Smooth muscle cell of the umbilical artery (primary cell): ENCODE data around the gene KRTAP12-3. TPM values are rescaled to one million over a fixed set of nuclear protein-coding genes. Genes with fewer than 3 reads are reported as not detected.

Experiments used
- total RNA-seq: library from RNA; depleted of rRNA; stranded (reverse); fragments of >200 nt; gene quantifications from 2 replicates; pipeline ENCODE4 v1.2.3, GENCODE V29; 2014

KRTAP12-3 gene, protein sequence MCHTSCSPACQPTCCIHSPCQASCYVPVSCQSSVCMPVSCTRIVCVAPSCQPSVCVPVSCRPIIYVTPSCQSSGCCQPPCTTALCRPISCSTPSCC
- total RNA-seq, result not detected in 2 replicates

DNA sequence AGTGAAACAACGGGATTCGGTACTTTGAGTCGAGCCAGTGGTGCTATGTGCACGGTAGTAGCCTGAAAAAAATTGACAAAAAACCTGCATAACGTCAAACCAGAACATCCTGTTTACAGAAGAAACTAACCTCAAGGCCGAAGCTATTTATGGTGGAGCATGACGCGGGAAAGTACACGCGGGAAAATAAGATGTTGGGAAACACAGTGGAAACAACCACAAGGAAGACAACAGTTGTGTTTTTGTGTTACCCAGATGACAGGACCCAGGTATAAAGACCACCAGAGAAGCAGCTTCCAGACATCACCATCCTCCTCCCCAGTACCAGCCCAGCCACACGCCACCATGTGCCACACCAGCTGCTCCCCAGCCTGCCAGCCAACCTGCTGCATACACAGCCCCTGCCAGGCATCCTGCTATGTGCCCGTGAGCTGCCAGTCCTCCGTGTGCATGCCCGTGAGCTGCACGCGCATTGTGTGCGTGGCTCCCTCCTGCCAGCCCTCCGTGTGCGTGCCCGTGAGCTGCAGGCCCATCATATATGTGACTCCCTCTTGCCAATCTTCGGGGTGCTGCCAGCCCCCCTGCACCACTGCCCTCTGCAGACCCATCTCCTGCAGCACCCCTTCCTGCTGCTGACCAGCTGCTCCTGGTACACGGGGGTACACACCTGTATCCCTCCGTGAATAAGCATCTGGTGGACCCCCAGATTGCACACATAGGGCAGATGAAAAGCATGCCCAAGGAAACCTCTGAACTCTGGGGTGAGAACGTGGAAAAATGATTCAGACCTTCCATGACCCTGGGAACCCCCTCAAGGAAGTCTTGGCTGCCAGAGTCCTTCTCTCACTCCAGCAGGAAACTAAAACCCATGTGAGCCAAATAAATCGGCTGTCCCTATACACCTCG is at the start of gene KRTAP12-3:
KRTAP12-3 (plus strand) TSS at position 298 of the 906 bp plus-strand sequence; CDS start at position 346, 48 bp downstream.

DNA sequence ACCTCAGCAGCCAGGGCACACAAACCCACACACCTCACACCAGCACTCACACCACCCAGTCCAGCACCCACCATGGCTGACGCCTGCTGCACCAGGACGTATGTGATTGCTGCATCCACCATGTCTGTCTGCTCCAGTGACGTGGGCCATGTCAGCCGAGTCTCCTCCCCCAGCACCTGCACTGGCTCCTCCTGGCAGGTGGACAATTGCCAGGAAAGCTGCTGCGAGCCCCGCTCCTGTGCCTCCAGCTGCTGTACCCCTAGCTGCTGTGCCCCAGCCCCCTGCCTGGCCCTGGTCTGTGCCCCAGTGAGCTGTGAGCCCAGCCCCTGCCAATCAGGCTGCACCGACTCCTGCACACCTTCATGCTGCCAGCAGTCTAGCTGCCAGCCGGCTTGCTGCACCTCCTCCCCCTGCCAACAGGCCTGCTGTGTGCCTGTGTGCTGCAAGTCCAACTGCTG is 45.7 kb upstream of the KRTAP12-3 start, which contains the start of gene KRTAP10-8:
KRTAP10-8 (plus strand) TSS at position 51 of the 458 bp plus-strand sequence; CDS start at position 73, 22 bp downstream.

DNA sequence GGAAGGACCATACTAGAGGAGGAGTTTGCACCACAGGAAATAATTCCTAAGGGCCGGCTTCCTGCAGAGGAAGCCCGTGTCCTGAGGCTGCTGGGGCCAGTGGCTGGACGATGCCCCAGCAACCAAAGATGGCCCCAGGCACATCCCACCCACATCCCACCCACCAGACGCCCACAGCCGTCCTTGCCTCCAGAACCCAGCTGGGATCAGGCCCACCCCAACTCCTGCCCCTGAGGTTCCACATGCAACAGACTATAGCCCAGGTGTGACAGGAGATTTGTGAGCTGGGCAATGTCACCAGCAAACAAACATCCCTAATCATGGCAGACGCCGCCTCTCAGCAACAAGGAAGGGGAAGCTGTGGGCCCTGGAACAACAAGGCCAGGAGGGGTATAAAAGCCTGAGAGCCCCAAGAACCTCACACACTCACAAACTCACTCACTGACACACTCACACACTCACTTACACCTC is 31.0 kb upstream of the KRTAP12-3 start, which contains the start of gene KRTAP10-9:
KRTAP10-9 (plus strand) TSS at position 421 of the 471 bp plus-strand sequence. CDS start 79 bp downstream, outside the sequence.

DNA sequence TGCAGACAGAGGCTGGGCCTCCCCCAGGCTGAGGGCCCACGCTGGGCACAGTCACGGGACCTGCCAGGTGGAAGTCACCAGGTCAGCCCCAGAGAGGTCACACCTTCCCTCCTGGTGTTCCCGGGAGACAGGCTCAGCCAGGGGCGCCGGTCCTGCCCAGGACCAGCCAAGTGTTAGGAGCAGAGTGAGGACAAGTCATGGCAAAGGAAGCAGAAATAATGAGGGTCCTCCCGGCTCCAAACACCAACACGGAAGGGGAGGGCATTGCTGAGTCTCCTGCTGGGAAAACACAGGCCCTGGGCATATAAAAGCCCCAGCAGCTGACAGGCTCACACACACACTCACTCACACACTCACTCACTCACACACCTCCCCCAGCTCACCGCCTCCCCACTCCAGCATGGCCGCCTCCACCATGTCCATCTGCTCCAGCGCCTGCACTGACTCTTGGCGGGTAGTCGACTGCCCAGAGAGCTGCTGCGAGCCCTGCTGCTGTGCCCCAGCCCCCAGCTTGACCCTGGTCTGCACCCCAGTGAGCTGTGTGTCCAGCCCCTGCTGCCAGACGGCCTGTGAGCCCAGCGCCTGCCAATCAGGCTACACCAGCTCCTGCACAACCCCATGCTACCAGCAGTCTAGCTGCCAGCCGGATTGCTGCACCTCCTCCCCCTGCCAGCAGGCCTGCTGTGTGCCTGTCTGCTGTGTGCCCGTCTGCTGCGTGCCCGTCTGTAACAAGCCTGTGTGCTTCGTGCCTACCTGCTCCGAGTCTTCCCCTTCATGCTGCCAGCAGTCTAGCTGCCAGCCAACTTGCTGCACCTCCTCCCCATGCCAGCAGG is 20.5 kb upstream of the KRTAP12-3 start, which contains the start of gene KRTAP10-10:
KRTAP10-10 (plus strand) TSS at position 339 of the 833 bp plus-strand sequence; CDS start at position 401, 62 bp downstream.

DNA sequence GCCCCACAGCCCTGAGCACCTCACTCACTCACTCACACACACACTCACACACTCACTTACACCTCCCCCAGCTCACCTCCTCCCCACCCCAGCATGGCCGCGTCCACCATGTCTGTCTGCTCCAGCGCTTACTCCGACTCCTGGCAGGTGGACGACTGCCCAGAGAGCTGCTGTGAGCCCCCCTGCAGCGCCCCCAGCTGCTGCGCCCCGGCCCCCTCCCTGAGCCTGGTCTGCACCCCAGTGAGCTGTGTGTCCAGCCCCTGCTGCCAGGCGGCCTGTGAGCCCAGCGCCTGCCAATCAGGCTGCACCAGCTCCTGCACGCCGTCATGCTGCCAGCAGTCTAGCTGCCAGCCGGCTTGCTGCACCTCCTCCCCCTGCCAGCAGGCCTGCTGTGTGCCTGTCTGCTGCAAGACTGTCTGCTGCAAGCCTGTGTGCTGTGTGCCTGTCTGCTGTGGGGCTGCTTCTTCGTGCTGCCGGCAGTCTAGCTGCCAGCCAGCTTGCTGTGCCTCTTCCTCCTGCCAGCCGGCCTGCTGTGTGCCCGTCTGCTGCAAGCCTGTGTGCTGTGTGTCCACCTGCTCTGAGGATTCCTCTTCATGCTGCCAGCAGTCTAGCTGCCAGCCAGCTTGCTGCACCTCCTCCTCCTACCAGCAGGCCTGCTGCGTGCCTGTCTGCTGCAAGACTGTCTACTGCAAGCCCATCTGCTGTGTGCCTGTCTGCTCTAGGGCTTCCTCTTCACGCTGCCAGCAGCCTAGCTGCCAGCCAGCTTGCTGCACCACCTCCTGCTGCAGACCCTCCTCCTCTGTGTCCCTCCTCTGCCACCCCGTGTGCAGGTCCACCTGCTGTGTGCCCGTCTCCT is 11.1 kb upstream of the KRTAP12-3 start, which contains the start of gene KRTAP10-11:
KRTAP10-11 (plus strand) TSS at position 49 of the 856 bp plus-strand sequence; CDS start at position 94, 45 bp downstream.

DNA sequence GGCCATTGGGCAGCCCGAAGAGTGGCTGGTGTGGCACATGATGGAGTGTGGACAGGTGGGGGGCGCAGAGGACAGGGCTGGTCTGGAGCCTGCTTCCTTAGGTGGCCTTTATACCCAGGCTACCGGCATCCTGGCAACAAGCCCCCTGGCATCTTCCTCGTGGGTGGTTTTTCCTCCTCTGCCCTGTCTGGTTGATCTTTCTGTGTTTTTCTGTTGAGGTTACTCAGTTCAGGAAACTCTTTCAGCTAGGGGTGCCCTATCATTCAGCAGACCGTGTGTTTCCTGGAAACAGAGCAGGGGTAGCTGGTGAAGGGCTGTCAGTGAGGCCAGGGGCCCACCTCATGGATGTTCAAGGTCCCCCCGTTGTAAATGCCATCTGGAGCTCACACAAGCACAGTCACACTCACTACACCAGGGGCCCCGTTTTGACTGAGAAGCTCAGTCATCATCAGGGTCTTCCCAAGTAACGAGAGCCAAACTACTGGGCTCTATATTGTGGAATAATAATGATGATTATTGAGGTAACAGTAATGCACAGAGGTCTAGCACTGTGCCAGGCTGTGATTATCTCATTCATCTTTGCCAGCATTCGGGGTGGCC is 3.1 kb upstream of the KRTAP12-3 start, which contains the start of gene KRTAP12-4:
KRTAP12-4 (minus strand) TSS at position 84 of the 600 bp plus-strand sequence; CDS start at position 39, 45 bp downstream.

DNA sequence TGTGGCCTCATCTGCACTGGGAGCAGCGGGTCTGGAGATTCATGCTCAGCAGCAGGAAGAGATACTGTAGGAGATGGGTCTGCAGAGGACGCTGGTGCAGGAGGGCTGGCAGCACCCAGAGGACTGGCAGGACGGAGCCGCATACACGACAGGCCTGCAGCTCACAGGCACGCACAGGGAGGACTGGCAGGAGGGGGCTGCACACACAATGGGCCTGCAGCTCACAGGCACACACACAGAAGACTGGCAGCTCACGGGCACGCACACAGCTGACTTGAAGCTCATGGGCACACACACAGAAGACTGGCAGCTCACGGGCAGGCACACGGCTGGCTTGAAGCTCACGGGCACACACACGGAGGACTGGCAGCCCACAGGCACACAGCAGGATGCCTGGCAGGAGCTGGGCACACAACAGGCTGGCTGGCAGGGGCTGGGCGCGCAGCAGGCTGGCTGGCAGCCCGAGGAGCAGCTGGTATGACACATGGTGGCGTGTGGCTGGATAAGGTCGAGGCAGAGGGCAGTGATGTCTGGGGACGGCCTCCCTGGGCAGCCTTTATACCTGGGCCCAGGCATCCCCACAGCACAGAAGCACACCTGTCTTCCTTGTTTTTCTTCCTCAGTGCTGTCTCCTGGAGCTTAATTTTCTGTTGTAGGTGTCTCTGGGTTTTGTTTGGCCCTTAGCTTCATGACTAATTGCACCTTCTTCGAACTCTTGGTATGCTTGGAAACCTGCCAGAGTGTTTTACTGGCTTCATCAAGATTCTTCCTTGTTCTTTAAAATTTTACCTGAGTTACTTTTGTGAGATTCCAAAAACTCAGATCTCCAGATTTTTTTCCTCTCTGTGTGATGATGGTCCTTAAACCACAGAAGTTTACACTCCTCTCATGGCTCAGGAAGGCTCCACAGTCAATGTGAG is 8.9 kb downstream of the KRTAP12-3 start, which contains the start of gene KRTAP12-2:
KRTAP12-2 (minus strand) TSS at position 527 of the 920 bp plus-strand sequence; CDS start at position 486, 41 bp downstream.

DNA sequence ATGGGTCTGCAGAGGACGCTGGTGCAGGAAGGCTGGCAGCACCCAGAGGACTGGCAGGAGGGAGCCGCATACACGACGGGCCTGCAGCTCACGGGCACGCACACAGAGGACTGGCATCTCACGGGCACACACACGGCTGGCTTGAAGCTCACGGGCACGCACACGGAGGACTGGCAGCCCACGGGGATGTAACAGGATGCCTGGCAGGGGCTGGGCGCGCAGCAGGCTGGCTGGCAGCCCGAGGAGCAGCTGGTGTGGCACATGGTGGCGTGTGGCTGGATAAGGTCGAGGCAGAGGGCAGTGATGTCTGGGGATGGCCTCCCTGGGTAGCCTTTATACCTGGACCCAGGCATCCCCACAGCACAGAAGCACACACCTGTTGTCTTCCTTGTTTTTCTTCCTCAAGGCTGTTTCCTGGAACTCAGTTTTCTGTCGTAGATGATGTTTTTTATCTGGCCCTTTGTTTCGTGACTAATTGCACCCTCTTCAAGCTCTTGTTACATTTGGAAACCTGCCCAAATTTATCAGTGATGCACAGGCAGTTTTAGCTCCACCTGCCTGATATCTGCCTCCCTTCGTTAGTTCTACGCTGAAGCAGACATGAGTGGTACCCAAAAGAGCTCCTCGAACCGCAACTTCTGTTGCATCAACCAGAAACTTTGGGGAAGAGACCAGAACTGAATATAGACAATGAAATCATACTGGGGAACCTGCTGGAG is 24.3 kb downstream of the KRTAP12-3 start, which contains the start of gene KRTAP12-1:
KRTAP12-1 (minus strand) TSS at position 303 of the 719 bp plus-strand sequence; CDS start at position 263, 40 bp downstream.

DNA sequence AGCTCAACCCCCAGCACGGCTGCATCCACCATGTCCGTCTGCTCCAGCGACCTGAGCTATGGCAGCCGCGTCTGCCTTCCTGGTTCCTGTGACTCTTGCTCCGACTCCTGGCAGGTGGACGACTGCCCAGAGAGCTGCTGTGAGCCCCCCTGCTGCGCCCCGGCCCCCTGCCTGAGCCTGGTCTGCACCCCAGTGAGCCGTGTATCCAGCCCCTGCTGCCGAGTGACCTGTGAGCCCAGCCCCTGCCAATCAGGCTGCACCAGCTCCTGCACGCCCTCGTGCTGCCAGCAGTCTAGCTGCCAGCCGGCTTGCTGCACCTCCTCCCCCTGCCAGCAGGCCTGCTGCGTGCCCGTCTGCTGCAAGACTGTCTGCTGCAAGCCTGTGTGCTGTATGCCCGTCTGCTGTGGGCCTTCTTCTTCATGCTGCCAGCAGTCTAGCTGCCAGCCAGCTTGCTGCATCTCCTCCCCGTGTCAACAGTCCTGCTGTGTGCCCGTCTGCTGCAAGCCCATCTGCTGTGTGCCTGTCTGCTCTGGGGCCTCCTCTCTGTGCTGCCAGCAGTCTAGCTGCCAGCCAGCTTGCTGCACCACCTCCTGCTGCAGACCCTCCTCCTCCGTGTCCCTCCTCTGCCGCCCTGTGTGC is 39.6 kb downstream of the KRTAP12-3 start, which contains the start of gene KRTAP10-12:
KRTAP10-12 (plus strand) TSS at position 1 of the 639 bp plus-strand sequence; CDS start at position 31, 30 bp downstream.

Other genes starting within 250 kb of the KRTAP12-3 start
- 0.78 and 0.89 TPM in 2 replicates for gene LRRC3, start 202.4 kb upstream of the KRTAP12-3 start, total RNA-seq
- not detected in 2 replicates for gene KRTAP10-1, start 117.7 kb upstream of the KRTAP12-3 start, total RNA-seq
- not detected in 2 replicates for gene KRTAP10-2, start 106.4 kb upstream of the KRTAP12-3 start, total RNA-seq
- not detected in 2 replicates for gene KRTAP10-3, start 99.1 kb upstream of the KRTAP12-3 start, total RNA-seq
- gene KRTAP10-4, start 84.2 kb upstream of the KRTAP12-3 start, total RNA-seq, result not detected in 2 replicates
- not detected in 2 replicates for gene KRTAP10-5, start 77.3 kb upstream of the KRTAP12-3 start, total RNA-seq
- not detected in 2 replicates for gene KRTAP10-6, start 65.4 kb upstream of the KRTAP12-3 start, total RNA-seq
- not detected in 2 replicates for gene KRTAP10-7, start 57.3 kb upstream of the KRTAP12-3 start, total RNA-seq
- not detected in 2 replicates for gene KRTAP10-8, start 45.9 kb upstream of the KRTAP12-3 start, total RNA-seq
- gene KRTAP10-9, start 30.8 kb upstream of the KRTAP12-3 start, total RNA-seq, result not detected in 2 replicates
- not detected in 2 replicates for gene KRTAP10-10, start 20.6 kb upstream of the KRTAP12-3 start, total RNA-seq
- not detected in 2 replicates for gene KRTAP10-11, start 11.5 kb upstream of the KRTAP12-3 start, total RNA-seq
- not detected in 2 replicates for gene KRTAP12-4, start 3.3 kb upstream of the KRTAP12-3 start, total RNA-seq
- not detected in 2 replicates for gene KRTAP12-2, start 9.0 kb downstream of the KRTAP12-3 start, total RNA-seq
- gene KRTAP12-1, start 24.2 kb downstream of the KRTAP12-3 start, total RNA-seq, result not detected in 2 replicates
- gene KRTAP10-12, start 39.2 kb downstream of the KRTAP12-3 start, total RNA-seq, result not detected in 2 replicates
- not detected in 2 replicates for gene TSPEAR, start 53.6 kb downstream of the KRTAP12-3 start, total RNA-seq
- gene UBE2G2, start 143.9 kb downstream of the KRTAP12-3 start, total RNA-seq, result 64.4 and 85.2 TPM in 2 replicates
- gene SUMO3, start 160.1 kb downstream of the KRTAP12-3 start, total RNA-seq, result 65.6 and 93.1 TPM in 2 replicates
- 377 and 440 TPM in 2 replicates for gene PTTG1IP, start 215.8 kb downstream of the KRTAP12-3 start, total RNA-seq